Ovary (tissue), 10 donors: ENCODE measurements around the gene TMTC1. TPM values are rescaled to one million over a fixed set of nuclear protein-coding genes. Genes with fewer than 3 reads are reported as not detected.
A peak's percentile ranks its signal among the peaks of the same experiment; 100 is the strongest.

Experiments
- DNase-seq, 5 donors: peaks; one replicate each; pipeline ENCODE4 v3.0.0-alpha.2; 2019 to 2020
- H3K27ac ChIP-seq, 2 donors: fragments of 200-600 bp; one replicate each; pipeline versions ENCODE4 v1.5.1 to v1.8.0; 2019 to 2022
- H3K27me3 ChIP-seq: fragments of 200-600 bp; one replicate; pipeline ENCODE4 v1.8.0; 2022
- H3K36me3 ChIP-seq: fragments of 200-600 bp; sonication (generic); one replicate; pipeline ENCODE4 v1.5.1; 2019
- H3K4me1 ChIP-seq: one replicate; pipeline ENCODE4 v1.8.1; 2013; ENCODE audit warnings: mild to moderate bottlenecking, moderate library complexity; ENCODE audit not compliant: insufficient read depth
- H3K4me3 ChIP-seq: fragments of 200-600 bp; sonication (generic); one replicate; pipeline ENCODE4 v1.5.1; 2017
- H3K9me3 ChIP-seq, 2 donors: fragments of 200-600 bp in 1 of 2; sonication (generic) in 1 of 2; one replicate each; pipeline versions ENCODE4 v1.5.1 to v1.8.1; 2013 to 2019; ENCODE audit warnings: mild to moderate bottlenecking in 1 of 2, moderate library complexity in 1 of 2
- CTCF ChIP-seq, 3 donors: fragments of 450-650 bp in 2 of 3; fragments of 200-600 bp in 1 of 3; IDR thresholded peaks; one replicate each; pipeline versions ENCODE4 v1.5.1 to v1.8.0; 2016 to 2022; ENCODE audit warnings: antibody characterized with exemption in 3 of 3, mild to moderate bottlenecking in 1 of 3
- EP300 ChIP-seq: sonication (generic); formaldehyde crosslinking; IDR thresholded peaks from one replicate; pipeline ENCODE4 v1.6.1; 2017; ENCODE audit warnings: antibody characterized with exemption
- POLR2A ChIP-seq: fragments of 450-650 bp; IDR thresholded peaks from one replicate; pipeline ENCODE4 v1.6.1; 2017; ENCODE audit warnings: antibody characterized with exemption, mild to moderate bottlenecking, moderate library complexity
- WGBS, 3 donors: extraction: QIAGEN DNeasy Blood & Tissue Kit in 1 of 3; methylation state at CpG; one replicate each; pipeline versions ENCODE4 v1.1.5 to v1.1.7; 2013 to 2017; 5-methylcytosine and 5-hydroxymethylcytosine counted together
- intact Hi-C, 4 donors: fragments of 100-400 bp; cut with DNase I; formaldehyde crosslinking; loops; one replicate each; pipeline versions ENCODE4 v1.11.0 to v1.15.1; 2022 to 2023
- long read RNA-seq, 3 donors: library from polyadenylated mRNA in 2 of 3; unstranded in 2 of 3; transcript quantifications; one replicate each; pipeline ENCODE4 v2.0.0 and lab custom pipeline, GENCODE V29; 2021 to 2026
- polyA plus RNA-seq, 2 donors: library from polyadenylated mRNA; stranded (reverse); fragments of 200-250 nt in 1 of 2; fragments of 350-450 nt in 1 of 2; fragmentation: Illumina TruSeq in 1 of 2; extraction: RNeasy Lipid Tissue Mini Kit (QIAGEN cat#74804) in 1 of 2; gene quantifications; one replicate each; pipeline ENCODE4 v1.2.3, GENCODE V29; 2013 to 2014
- total RNA-seq, 7 donors: library from RNA; depleted of rRNA in 2 of 7; stranded (reverse); fragments of >200 nt in 2 of 7; fragmentation: NEBNext Ultra II Directional in 3 of 7; extraction: Animal tissue kit (Norgen Biotek cat#: 25700) in 3 of 7; gene quantifications; one replicate each; pipeline versions ENCODE4 v1.1.0 to v1.2.4, GENCODE V29; 2016 to 2023
- donor health status: DM: no; HTN: no; CAD: no; lungs with moderate emphysema.
- donor health status: DM: no; HTN: no; CAD: no.
- donor health status: Bipolar disorder and iron deficiency.
- donor health status: DM: yes; HTN: yes; CAD: no.
- donor health status: DM: no; HTN: no; CAD: no.
- donor health status: DM: yes; HTN: yes; CAD: no.

TMTC1 gene
- 10 to 100 TPM; 15.6 to 46.3 (median 22.3) TPM for total RNA-seq
- polyA plus RNA-seq = 10 to 100 TPM in 1 of 2 donors, 1 to 10 TPM in 1; 8.1 to 21.3 TPM
- long read RNA-seq, donor 1, partial matches to known transcripts = 1 of 11 reads
- long read RNA-seq, donor 1, other reads (novel, unspliced or antisense) = 10 of 11 reads
- long read RNA-seq, donor 2 = 0 reads
- long read RNA-seq, donor 3, full-length matches to known transcripts = 15 of 33 reads
- long read RNA-seq, donor 3, partial matches to known transcripts = 7 of 33 reads
- long read RNA-seq, donor 3, other reads (novel, unspliced or antisense) = 11 of 33 reads

GRCh38 chr12:29783773-29784666, at the start of gene TMTC1:
TSS of gene TMTC1 (minus strand) at chr12:29783942. CDS start at chr12:29783751, 191 bp downstream.
- Histone ChIP-seq H3K4me1 (no peaks in the 10 kb centered on the region), H3K9me3 (no peaks in the 10 kb centered on the region), H3K27me3 (no peaks in the 10 kb centered on the region), H3K36me3 (no peaks in the 10 kb centered on the region), H3K4me3 (peak within 1 kb of the TSS; percentile 57), H3K27ac (peak within 1 kb of the TSS; percentile 62 to 87)
- TF ChIP-seq POLR2A (peak; percentile 66), CTCF (IDR thresholded peaks at IDR 0.05) (no peak)
- WGBS, 3 donors = 0 to 1% (median 0%) methylated on average over 38 to 81 of the region's 87 CpGs
- DNase-seq = peak; percentile 83 to 90 (median 87)
- intact Hi-C loops = loop anchor here in 3 of 4 donors (10.0 kb wide), 3 partner anchors 229 to 269 kb away; no protein-coding TSS in a partner anchor

- no peak for DNase-seq
- Histone ChIP-seq H3K27me3 (no peaks in the 10 kb centered on the region), H3K4me1 (no peaks in the 10 kb centered on the region), H3K27ac (no peak overlapping the region), H3K9me3 (no peaks in the 10 kb centered on the region), H3K36me3 (no peaks in the 10 kb centered on the region), H3K4me3 (no peak overlapping the region)
- TF ChIP-seq POLR2A (no peak), EP300 (no peak), CTCF (IDR thresholded peaks at IDR 0.05) (no peak)
- intact Hi-C loops = no loop called here
- 75 to 89% (median 83%) methylated on average over 3 of the region's 3 CpGs for WGBS, 3 donors
These were observed 47.4 kb upstream of the TMTC1 start for GRCh38 chr12:29831173-29831572.

GRCh38 chr12:29830391-29830790, 46.6 kb upstream of the TMTC1 start:
- no peaks in the 10 kb centered on the region for H3K9me3 ChIP-seq
- H3K27ac ChIP-seq = no peak overlapping the region
- no peaks in the 10 kb centered on the region for H3K4me1 ChIP-seq
- intact Hi-C loops = no loop called here
- H3K27me3 ChIP-seq = no peaks in the 10 kb centered on the region
- 69 to 74% (median 74%) methylated on average over 1 of the region's 1 CpG for WGBS, 3 donors
- H3K4me3 ChIP-seq = no peak overlapping the region
- DNase-seq = no peak
- no peaks in the 10 kb centered on the region for H3K36me3 ChIP-seq
- no peak for TF ChIP-seq CTCF (IDR thresholded peaks at IDR 0.05)
- TF ChIP-seq POLR2A = no peak
- TF ChIP-seq EP300 = no peak

GRCh38 chr12:29818916-29819623, 35.3 kb upstream of the TMTC1 start:
- H3K27ac ChIP-seq = no peak overlapping the region
- no peak for TF ChIP-seq POLR2A
- TF ChIP-seq EP300 = no peak
- TF ChIP-seq CTCF (IDR thresholded peaks at IDR 0.05) = no peak
- no peak for DNase-seq
- H3K36me3 ChIP-seq = no peaks in the 10 kb centered on the region
- no peaks in the 10 kb centered on the region for H3K4me1 ChIP-seq
- 65 to 86% (median 81%) methylated on average over 2 of the region's 2 CpGs for WGBS, 3 donors
- H3K9me3 ChIP-seq = no peaks in the 10 kb centered on the region
- no peak overlapping the region for H3K4me3 ChIP-seq
- intact Hi-C loops = no loop called here
- H3K27me3 ChIP-seq = no peaks in the 10 kb centered on the region
